HL-60 (cell line): ENCODE results near the gene GCK.

Source experiments
- DNase-seq, 2 experiments: peaks; one replicate each; pipeline ENCODE4 v3.0.0-alpha.2; 2010 to 2020; ENCODE audit warnings: low read depth in 1 of 2, low spot score in 1 of 2
- H3K27ac ChIP-seq: fragments of 250-450 bp; sonication (Bioruptor Pico); replicated peaks from 2 replicates; pipeline ENCODE4 v1.5.1; 2020; ENCODE audit warnings: mild to moderate bottlenecking, moderate library complexity
- H3K27me3 ChIP-seq: fragments of 250-450 bp; sonication (Bioruptor Pico); 2 replicates; pipeline ENCODE4 v1.5.1; 2021; ENCODE audit warnings: mild to moderate bottlenecking, moderate library complexity; ENCODE audit not compliant: insufficient read depth, poor library complexity, severe bottlenecking
- H3K4me3 ChIP-seq: replicated peaks from 2 replicates; pipeline ENCODE4 v1.5.1; 2011; ENCODE audit warnings: mild to moderate bottlenecking, control low read depth, low read length; ENCODE audit not compliant: insufficient read depth
- GABPA ChIP-seq: IDR thresholded peaks from 2 replicates; pipeline ENCODE4 v1.6.1; 2012; ENCODE audit warnings: low read depth
- POLR2AphosphoS5 ChIP-seq: IDR thresholded peaks from 2 replicates; pipeline ENCODE4 v1.6.1; 2012; ENCODE audit warnings: low read depth
- SPI1 ChIP-seq: IDR thresholded peaks from 2 replicates; pipeline ENCODE4 v1.6.1; 2012; ENCODE audit warnings: low read depth, mild to moderate bottlenecking, borderline replicate concordance
- TF ChIP-seq, protein P1 (sequence below): IDR thresholded peaks from one replicate; pipeline ENCODE4 v1.5.1; 2011; ENCODE audit warnings: low read length, control low read depth, inconsistent platforms; ENCODE audit not compliant: insufficient read depth
- TF ChIP-seq, protein P2 (sequence below): IDR thresholded peaks from 2 replicates; pipeline ENCODE4 v1.6.1; 2012; ENCODE audit warnings: low read depth; ENCODE audit not compliant: insufficient replicate concordance

The GCK gene

DNA sequence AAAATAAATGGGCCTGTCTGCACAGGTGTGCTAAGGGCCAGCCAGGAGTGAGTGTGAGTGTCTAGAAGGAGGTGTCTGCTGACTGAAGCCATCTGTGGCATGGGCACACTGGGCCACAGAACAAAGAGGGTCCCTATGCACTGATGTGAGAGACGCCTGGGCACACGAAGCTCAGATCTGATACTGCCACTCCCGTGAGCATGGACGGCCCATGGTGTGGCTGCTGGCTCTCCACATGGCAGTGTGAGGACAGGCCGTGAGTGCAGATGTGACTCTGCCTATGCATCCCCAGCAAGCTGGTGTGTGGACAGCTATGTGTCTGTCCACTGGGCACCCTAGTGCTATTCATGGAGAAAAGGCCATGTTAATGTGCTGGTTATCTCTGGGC, 35.3 kb downstream of the GCK start:
- no peak overlapping the region for H3K27ac ChIP-seq
- H3K27me3 ChIP-seq: no peaks in the 10 kb centered on the region
- TF ChIP-seq, protein P1, sequence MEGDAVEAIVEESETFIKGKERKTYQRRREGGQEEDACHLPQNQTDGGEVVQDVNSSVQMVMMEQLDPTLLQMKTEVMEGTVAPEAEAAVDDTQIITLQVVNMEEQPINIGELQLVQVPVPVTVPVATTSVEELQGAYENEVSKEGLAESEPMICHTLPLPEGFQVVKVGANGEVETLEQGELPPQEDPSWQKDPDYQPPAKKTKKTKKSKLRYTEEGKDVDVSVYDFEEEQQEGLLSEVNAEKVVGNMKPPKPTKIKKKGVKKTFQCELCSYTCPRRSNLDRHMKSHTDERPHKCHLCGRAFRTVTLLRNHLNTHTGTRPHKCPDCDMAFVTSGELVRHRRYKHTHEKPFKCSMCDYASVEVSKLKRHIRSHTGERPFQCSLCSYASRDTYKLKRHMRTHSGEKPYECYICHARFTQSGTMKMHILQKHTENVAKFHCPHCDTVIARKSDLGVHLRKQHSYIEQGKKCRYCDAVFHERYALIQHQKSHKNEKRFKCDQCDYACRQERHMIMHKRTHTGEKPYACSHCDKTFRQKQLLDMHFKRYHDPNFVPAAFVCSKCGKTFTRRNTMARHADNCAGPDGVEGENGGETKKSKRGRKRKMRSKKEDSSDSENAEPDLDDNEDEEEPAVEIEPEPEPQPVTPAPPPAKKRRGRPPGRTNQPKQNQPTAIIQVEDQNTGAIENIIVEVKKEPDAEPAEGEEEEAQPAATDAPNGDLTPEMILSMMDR: no peak
- no peak for TF ChIP-seq SPI1
- no peak for TF ChIP-seq POLR2AphosphoS5
- TF ChIP-seq, protein P2, sequence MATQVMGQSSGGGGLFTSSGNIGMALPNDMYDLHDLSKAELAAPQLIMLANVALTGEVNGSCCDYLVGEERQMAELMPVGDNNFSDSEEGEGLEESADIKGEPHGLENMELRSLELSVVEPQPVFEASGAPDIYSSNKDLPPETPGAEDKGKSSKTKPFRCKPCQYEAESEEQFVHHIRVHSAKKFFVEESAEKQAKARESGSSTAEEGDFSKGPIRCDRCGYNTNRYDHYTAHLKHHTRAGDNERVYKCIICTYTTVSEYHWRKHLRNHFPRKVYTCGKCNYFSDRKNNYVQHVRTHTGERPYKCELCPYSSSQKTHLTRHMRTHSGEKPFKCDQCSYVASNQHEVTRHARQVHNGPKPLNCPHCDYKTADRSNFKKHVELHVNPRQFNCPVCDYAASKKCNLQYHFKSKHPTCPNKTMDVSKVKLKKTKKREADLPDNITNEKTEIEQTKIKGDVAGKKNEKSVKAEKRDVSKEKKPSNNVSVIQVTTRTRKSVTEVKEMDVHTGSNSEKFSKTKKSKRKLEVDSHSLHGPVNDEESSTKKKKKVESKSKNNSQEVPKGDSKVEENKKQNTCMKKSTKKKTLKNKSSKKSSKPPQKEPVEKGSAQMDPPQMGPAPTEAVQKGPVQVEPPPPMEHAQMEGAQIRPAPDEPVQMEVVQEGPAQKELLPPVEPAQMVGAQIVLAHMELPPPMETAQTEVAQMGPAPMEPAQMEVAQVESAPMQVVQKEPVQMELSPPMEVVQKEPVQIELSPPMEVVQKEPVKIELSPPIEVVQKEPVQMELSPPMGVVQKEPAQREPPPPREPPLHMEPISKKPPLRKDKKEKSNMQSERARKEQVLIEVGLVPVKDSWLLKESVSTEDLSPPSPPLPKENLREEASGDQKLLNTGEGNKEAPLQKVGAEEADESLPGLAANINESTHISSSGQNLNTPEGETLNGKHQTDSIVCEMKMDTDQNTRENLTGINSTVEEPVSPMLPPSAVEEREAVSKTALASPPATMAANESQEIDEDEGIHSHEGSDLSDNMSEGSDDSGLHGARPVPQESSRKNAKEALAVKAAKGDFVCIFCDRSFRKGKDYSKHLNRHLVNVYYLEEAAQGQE: no peak
- no peak for TF ChIP-seq GABPA
- DNase-seq: no peak
- no peak overlapping the region for H3K4me3 ChIP-seq

DNA sequence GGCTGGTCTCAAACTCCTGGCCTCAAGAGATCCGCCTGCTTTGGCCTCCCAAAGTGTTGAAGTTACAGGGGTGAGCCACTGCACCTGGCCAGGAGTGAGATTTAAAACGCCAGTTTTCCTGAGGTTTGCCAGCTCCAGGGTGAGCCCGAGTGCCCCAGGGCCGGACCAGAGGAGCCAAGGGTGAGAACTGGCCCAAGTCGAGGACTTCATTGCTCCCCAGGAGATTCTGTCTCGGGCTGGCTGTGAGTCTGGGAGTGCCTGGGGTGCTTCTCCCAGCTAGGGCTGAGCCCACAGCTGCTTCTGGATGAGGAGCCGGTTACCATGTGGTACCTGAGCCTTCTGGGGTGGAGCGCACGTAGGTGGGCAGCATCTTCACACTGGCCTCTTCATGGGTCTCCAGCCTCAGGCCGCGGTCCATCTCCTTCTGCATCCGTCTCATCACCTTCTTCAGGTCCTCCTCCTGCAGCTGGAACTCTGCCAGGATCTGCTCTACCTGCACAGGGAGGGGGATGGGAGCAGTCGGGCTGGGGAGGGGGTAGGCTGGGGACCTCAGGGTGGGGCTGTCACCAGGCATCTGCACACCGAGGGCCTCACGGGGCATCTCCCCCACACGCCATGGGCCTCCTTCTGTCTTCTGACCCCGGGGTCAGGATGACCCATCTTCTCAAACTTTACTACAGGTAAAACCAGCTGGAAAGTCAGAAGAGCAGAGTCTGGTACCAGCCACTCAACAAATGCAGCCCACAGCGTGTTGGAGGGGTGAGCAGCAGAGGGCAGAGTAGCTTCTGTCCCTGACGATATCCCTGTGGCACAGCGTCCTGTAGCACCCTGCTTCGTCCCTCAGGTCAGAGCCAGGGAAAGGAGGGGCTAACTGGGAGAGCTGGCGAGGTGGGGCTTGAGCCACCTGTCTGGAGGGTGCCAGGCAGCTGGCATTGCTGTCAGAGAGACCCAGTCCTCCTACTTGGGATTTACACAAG, 36.0 kb downstream of the GCK start:
- H3K4me3 ChIP-seq: no peak overlapping the region
- no peak for DNase-seq
- no peaks in the 10 kb centered on the region for H3K27me3 ChIP-seq
- no peak overlapping the region for H3K27ac ChIP-seq
- TF ChIP-seq, protein P1: no peak
- TF ChIP-seq SPI1 (no peak), POLR2AphosphoS5 (no peak), GABPA (no peak)
- TF ChIP-seq, protein P2: no peak

DNA sequence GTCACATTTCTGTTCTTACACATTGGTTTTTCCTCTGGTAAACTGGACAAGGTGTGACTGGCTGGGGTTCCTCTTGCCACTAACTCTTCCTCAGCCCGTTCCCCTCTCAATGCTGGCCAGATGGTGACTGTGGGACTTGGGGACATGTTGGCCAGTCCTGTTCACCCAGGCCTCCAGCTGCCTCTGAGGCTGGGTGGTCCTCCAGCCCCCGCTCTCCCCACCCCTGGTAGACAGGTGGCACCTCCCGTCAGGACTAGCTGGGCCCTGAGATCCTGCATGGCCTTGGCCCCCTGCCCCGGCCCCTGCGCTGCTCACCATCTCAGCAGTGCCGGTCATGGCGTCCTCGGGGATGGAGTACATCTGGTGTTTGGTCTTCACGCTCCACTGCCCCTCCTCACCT, 37.3 kb downstream of the GCK start:
- no peak overlapping the region for H3K27ac ChIP-seq
- TF ChIP-seq GABPA: no peak
- TF ChIP-seq, protein P2: no peak
- TF ChIP-seq POLR2AphosphoS5: no peak
- TF ChIP-seq, protein P1: no peak
- TF ChIP-seq SPI1: no peak
- H3K27me3 ChIP-seq: no peaks in the 10 kb centered on the region
- H3K4me3 ChIP-seq: no peak overlapping the region
- DNase-seq: no peak
